ENCODE data around the gene CLDN20. TPM values are rescaled to one million over a fixed set of nuclear protein-coding genes. Genes with fewer than 3 reads are reported as not detected.

CLDN20 gene, protein sequence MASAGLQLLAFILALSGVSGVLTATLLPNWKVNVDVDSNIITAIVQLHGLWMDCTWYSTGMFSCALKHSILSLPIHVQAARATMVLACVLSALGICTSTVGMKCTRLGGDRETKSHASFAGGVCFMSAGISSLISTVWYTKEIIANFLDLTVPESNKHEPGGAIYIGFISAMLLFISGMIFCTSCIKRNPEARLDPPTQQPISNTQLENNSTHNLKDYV
- total RNA-seq = not detected in 2 replicates

GRCh38 chr6:155263373-155264063 is at the start of gene CLDN20:
Gene CLDN20, plus strand, starts transcription at chr6:155264013. Its CDS starts 11,707 bp downstream, at chr6:155275720.

GRCh38 chr6:155314092-155314772 is 50.4 kb downstream of the CLDN20 start, which contains the start of gene TFB1M:
Gene TFB1M, minus strand, starts transcription at chr6:155314484. Its CDS starts 56 bp downstream, at chr6:155314428.

Other genes starting within 250 kb of the CLDN20 start
- 19.4 and 33.8 TPM in 2 replicates for gene TFB1M, start 50.5 kb downstream of the CLDN20 start, total RNA-seq
- not detected in 2 replicates for gene NOX3, start 191.8 kb downstream of the CLDN20 start, total RNA-seq

Measured in regular cardiac myocyte (primary cell).